ENCODE measurements around the gene SIL1.
"Not testable (repeated sequence)": the region's sequence is repeated elsewhere in the genome, so short reads cannot be mapped to it uniquely, and the experiment has no call there.

Gene SIL1

DNA sequence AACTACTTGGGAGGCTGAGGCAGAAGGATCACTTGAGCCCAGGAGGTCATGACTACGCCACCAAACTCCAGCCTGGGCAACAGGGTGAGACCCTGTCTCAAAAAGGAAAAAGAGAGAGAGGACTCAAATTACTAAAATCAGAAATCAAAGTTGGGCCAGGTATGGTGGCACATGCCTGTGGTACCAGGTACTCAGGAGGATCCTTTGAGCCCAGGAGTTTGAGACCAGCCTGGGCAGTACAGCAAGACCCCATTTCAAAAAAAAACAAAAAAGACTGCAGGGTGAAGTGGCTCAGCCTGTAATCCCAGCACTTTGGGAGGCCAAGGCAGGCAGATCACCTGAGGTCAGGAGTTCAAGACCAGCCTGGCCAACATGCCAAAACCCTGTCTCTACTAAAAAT lies 23.8 kb downstream of the SIL1 start:
- DNase-seq (ENCODE audit: low spot score) = not testable (repeated sequence)

DNA sequence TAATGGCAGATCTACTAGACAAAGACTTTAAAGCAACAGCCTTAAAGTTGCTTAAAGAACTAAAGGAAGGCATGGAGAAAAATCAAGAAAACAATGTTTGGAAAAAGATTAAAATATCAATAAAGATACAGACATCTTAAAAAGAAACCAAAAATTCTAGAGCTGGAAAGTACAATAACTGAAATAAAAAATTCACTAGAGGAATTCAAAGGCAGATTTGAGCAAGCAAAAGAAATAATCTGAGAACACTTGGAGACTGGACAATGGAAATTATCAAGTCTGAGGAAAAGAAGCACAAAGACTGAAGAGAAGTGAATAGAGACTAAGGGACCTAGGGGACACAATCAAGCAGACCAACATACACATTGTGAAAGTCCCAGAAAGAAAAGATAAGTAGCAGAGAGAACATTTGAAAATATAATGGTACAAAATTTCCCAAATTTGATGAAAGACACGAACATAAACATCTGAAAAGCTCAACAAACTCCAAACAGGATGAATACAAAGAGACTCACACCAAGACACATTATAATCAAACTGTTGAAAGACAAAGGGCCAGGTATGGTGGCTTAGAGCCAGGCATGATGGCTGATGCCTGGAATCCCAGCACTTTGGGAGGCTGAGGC lies 26.3 kb downstream of the SIL1 start:
- no peak for DNase-seq (ENCODE audit: low spot score)

DNA sequence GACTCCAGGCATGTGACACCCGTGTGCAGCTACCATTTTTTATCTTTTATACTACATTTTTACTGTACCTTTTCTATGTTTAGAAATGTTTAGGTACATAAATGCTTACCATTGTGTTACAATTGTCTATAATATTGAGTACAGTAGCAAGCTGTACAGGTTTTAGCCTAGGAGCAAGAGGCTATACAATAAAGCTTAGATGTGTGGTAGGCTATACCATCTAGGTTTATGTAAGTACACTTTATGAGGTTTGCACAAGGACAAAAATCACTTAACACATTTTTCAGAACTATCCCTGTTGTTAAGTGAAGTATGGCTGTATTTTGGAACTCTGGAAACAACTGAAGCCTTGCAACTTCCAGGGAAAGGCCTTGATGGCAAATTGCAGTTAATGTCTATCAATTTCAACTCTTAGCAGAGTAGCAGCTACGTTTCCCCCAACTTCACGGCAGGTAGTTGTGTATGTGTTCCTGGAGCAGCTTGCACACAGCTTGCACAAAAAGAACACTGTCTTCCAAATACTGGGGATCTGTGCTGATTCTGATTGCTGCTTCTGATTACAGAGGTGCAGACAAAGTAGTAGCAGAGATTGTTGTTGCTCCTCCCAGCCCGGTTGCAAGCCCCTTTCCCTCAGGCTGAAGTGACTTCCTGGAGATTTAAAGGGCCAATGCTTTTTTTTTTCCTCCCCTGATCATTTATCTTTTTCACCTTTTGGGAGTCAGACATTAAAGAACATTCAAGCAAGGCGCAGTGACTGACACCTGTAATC lies 30.0 kb downstream of the SIL1 start:
- no peak for DNase-seq (ENCODE audit: low spot score)

DNA sequence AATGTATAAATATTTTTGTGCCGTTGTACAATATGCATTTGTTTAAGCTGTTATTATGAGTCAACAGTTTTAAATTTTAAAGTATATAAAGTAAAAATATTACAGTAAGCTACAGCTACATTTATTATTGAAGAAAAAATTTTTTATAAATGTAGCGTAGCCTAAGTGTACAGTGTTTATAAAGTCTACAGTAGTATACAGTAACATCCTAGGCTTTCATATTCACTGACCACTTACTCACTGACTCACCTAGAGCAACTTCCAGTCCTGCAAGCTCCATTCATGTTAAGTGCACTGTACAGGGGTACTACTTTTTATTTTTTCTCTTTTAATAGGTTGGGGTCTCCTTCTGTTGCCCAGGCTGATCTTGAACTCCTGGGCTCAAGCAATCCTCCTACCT lies 30.6 kb downstream of the SIL1 start:
- DNase-seq (ENCODE audit: low spot score) = no peak

DNA sequence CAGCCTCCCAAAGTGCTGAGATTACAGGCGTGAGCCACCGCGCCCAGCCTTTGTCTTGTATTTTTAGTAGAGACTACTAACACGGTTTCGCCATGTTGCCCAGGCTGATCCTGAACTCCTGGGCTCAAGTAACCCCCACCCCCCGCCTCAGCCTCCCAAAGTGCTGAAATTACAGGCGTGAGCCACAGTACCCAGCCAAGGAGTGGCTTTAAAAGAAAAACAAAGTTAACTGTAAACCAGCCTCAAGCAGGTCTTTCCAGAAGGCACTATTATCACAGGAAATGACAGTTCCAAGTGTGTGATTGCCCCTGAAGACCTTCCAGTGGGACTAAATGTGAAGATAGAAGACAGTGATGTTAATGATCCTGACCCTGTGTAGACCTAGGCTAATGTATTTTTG lies 31.1 kb downstream of the SIL1 start:
- no peak for DNase-seq (ENCODE audit: low spot score)

DNA sequence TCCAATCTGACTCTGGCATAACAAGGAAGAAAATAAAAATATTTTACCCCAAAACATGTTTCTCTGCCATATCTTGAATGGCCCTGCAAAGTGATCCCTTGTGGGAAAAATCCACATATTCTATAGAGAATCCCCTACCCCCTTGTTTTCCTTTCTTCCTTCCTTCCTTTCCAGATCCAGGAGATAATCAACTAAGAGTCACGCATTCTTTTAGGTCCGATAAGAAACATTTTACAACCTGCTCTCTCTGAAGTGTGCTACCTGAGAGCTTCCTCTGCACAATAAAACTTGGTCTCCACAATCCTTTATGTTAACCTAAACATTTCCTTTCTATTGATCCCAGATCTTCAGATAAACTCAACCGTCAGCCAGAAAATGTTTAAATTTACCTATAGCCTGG lies 33.3 kb downstream of the SIL1 start:
- DNase-seq (ENCODE audit: low spot score) = not testable (repeated sequence)

DNA sequence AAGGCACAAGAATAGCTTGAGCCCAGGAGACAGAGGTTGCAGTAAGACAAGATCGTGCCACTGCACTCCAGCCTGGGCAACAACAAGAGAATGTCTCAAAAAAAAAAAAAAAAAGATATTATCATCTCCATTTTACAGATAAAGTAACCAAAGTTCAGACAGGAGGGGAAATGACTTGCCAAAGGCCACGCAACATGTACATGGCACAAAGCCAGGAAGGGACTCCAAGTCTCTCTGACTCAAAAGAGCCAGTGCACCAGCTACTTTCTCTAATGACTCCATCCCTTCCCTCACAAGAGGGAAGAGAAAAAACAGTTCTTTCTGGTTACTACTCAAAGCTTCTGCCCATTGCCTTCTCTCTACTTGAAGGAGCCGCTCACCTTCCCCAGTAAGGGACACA lies 34.1 kb downstream of the SIL1 start:
- no peak for DNase-seq (ENCODE audit: low spot score)

DNA sequence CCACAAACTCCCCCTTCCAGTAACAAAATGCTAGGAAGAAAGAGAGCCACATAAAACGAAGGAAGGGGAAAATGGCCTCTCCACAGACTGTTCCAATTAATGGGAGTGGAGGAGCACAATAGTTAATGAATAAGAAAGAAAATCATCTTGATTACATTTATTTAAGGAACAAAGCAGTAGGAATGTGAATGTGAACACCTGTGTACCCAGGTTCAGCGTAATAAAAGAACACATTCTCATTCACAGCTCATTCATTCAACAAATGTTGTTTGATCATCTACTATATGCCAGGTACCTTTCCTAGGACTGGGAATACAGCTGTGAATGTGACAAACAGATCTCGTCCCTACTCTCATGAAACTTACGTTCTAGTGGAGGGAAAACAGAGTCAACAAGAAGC lies 35.7 kb downstream of the SIL1 start:
- no peak for DNase-seq (ENCODE audit: low spot score)

DNA sequence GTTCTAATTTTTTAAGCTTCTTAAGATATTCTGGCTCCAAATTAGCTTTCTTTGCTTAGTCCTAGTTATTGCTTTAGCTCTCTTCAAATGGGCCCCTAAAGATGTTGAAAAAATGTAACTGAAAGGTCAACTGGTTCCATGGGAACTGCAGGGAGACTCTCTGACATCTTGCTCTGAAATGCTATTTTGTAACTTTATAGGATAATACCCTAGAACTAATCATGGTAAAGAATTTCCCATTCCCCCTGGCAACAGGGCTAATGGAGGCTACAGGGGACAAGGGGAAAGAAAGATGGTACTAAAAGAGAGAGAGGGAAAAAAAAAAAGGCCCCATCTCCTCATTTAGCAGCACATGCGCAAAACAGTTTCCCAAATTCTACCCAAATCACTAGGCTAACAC lies 39.4 kb downstream of the SIL1 start:
- DNase-seq (ENCODE audit: low spot score) = no peak

DNA sequence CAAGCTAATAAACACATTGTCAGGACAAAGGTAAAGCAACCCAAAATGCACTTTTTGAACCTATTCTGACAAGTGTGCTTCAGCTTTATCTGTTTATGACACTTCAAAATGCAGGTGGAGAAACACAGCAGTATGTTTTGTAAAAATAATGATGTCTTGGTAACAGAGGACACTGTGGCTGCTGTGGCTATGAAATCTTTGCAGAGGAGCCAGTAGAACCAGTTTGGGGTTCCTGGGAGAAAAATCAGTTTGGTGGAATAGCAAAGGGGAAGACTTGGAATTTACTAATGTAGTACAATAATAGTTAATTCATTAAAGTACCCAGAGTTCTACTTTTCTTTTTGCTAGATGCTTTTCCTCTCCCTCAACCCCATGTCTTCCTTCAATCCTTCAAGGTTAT lies 40.6 kb downstream of the SIL1 start:
- DNase-seq (ENCODE audit: low spot score) = no peak

DNA sequence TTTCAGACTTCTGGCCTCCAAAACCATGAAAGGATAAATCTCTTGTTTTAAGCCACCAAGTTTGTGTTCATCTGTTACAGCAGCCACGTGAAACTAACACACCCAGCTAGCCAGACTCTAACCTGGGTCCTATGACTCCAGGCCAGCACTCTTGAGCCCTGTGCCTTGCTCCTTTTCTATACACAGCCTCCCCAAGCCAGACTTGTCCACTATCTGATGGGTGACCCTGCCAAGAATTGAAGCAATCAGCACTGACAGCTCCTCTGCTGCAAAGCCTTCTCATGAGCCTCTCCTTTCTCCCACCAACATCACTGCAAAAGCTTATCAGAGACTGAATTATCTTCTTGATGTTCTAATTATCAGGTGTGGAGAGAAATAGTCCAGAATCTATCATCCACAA lies 41.4 kb downstream of the SIL1 start:
- no peak for DNase-seq (ENCODE audit: low spot score)

DNA sequence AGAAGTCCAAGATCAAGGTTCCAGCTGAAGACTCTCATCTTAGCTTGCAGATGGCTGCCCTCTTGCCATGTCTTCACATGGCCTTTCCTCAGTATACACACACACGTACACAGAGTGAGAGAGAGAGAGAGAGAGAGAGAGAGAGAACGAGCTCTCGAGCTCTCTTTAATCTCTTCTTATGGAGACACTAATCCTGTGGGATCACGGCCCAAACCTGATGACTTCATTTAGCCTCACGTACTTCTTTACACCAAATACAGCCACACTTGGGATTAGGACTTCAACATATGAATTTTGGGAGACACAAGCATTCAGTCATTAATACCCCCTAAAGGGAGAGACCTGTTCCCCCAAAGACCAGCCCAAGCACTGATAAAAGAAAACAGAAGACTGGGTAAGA lies 42.8 kb downstream of the SIL1 start:
- no peak for DNase-seq (ENCODE audit: low spot score)

DNA sequence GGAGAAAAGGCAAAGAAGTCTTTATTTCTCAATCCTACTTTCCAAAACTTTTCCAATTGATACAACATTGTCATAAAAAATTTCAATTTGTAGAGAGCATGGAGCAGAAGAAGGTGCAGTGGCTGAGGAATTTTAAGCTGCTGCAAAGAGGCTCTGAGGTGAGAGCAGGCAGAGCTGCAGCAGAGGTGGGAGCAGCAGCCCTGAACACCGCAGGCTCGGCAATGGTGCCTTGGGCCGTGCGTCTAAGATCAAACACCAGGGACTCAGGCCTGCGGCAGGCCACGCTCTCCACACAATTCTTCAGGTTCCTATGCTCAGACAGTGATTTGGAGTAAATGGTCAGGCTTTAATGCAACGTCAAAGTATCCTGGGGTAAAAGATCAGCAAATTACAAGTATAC lies 46.3 kb downstream of the SIL1 start:
- no peak for DNase-seq (ENCODE audit: low spot score)

DNA sequence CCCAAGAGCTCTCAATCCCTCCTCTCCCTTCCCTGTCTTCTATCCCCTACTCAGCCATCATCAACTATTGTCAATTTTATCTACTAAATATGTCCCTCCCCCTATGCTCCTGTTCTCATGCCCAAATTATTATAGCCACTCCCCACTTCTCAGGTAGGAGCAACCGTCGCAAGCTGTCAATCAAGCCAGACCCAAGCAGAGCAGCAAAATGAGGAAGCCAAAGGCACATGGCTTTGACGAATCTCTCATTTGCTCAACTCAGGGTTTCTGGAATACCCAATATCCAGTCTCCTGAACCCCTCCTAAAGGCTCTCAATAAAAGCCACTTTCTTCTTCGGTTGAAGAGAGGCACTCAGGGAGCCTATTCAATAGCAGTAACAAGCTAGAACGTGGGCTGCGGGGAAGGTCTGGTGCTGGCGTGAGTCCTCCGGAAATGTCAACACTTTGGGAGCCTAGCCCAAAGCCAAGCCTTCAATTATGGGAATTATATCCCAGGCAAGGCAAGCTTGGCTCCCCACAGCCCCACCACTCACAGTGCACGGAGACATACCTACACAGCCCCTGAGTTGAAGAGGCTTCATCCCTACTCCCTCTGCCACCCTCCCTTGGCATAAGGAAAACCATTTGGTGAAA lies 47.7 kb downstream of the SIL1 start:
- DNase-seq (ENCODE audit: low spot score) = no peak

DNA sequence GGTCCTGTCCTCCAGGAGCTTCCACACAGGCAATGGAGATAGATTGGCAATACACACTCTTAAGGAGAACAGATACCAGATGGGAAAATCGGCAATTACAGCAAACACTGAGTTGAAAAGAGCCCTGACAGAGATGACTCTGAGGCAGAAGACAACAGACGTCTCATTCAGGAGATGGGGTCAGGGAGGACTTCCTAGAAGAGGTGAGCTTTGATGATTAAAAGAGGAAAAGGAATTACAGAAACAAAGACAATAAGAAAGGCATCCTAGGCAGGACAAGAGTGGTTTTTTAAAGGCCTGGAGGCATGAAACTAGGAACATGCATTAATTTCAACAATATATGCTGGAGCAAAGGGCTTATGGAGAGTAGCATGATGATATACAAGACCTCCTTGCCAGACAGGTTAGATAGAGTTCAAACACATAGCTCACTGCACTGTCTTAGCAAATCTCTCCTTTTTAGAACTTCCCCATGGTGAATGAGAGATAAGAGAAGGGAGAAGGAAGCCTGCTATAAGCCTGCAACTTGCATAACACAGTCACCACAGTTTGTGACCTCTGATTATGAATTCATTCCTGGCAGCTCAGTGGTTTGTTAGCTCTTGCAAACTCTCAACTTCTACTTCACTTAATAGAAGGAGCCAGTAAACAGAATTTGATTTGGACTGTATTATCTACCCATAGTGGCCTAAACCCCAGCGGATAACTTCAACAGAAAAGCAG lies 48.5 kb downstream of the SIL1 start:
- DNase-seq (ENCODE audit: low spot score) = no peak

DNA sequence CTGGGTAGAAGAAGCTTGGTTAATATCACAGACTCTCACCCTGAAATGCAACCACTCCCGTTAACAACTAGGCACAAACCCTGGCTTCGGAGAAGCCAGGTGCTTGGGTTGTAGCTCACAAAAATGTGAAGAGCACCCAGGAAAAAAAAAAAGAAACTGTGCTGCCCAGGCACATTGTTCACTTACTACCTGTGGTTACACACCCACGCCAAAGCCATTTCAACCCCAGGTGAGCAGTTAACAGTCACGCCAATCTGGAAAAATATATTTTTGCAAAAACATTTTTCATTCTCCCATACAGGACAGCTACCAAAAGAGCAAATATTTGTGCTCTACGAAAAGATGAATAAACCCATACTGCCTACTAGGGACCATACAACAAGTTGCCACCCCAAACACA lies 49.2 kb downstream of the SIL1 start:
- no peak for DNase-seq (ENCODE audit: low spot score)

DNA sequence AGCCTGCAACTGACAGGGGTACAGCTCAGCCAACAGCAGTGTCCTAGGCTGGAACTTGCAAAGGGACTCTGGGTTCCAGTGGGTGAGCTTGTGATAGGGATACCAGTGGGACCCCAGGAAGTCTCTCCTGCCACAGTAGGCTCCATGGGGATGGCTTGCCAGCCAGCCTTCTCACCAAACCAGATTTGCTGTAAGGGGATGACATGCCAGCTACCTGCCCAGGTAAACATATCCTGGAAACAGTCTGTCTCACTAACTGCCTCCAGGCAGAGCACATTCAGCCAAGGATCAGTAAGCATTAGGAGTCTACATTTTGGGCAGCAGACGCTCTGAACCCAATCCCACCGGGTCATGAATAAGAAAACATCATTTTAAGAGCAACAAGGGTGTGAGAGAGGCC lies 49.9 kb downstream of the SIL1 start:
- no peak for DNase-seq (ENCODE audit: low spot score)

DNA sequence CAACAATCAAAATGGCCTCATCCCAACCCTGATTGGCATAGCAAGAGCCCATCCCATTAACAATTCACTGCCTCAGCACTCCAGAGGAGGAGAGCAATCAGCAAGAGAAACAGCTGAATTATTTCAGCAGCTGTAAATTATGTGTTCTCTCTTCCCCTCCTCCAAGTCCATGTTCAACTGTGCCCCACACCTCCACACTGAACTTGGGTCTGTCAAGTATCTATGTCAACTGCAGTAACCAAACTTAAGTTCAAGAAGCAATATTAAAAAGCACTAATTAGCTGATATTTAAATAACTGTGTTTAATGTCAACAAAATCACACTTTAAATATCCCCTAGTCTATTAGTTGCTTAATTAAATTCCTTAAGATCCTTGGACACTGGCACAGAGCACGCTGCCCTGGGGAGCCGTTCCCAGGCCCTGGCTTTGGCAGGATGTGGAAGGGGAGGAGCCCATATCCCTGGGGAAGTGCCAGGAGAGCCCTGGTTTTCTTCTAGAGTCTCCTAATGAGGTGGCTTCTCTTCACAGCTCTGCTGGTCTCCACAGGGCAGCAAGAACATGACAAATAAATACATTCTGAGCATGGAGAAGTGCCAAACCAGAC lies 50.6 kb downstream of the SIL1 start:
- peak; percentile 40 for DNase-seq (ENCODE audit: low spot score)

DNA sequence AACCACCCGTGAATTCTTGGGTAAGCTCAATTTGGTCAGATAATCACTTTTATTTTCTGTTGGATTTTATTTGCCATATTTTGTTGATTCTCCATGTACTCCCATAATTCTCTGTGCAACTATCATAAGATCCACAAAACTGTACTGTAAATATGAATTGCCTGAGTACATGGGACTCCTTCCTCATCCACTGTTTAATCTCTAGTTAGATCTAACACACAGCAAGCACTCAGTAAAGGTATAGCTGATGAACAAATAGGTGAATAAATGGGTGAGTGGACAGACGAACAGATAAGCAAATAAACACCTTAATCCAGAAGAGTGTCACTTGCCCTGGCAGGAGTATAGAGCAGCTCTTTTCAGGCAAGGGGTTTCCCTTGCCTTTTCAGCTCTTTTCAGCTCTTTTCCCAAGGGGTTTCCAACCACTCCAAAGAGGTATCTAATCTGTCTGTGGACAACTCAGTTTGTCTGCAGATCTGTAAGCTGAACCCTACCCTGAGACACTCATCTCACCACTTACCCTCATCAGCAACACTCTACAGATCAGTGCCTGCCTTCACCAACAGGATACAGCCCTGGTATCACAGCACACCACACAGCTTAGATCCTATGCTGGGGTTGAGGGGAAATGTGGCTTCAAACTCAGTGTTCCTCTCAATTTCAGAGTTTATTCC lies 51.2 kb downstream of the SIL1 start:
- no peak for DNase-seq (ENCODE audit: low spot score)

DNA sequence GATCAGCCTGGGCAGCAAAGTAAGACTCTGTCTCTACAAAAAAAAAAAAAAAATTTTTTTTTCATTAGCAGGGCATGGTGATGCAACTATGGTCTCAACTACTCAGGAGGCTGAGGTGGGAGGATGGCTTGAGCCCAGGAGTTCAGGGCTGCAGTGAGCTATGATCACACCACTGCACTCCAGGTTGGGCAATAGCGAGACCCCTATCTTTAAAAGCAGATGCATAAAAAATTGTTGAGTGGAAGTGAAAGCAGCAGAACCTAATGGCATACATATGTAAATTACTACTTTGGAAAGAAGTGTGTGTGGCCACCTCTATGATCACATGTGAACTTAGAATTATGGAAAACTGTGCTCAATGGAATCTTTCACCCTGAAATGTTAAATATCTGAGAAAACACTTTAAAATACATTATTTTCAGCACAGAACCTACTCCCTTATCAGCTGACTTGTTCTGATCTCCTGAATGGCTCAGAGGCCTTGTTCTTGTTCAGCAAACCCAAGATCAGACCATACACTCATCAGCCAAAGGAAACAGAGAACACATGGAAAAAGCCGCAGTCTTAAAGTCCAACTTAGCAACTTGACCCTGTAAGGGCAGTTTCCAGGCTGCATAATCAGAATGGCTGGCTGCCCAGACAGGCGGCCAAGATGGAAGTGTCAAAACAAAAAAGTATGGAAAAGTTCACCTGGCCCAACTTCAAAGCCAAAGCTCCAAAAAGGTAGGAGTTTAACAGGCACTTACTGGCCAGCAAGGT lies 56.5 kb downstream of the SIL1 start:
- DNase-seq (ENCODE audit: low spot score) = peak; percentile 32

DNA sequence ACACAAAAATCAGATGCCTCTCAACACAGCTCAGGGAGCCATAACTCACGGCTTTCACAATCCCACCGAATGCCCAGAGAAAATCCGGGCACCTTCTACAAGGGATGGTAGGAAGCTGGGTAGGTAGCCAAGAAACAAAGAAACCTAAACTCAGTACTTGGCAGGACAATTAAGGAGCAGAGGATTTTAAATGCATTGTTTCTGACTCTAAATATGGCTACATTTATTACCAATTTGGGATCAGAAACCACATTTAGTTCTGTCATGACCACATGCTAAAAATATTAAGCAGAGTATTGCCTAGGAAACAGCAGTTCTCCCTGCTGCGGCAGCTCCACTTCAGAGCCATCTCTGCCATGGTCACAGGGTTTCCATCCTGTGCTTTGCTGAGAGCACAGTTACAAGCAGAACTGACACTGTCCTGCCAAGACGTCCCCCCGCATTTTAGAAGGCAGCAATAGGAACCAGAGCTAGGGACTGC lies 57.5 kb downstream of the SIL1 start:
- DNase-seq (ENCODE audit: low spot score) = peak; percentile 51
